GM12891 (cell line): ENCODE results near the gene KIF23.

ENCODE experiments used
- DNase-seq: peaks from one replicate; pipeline ENCODE4 v3.0.0; 2011; ENCODE audit warnings: low spot score; ENCODE audit not compliant: insufficient read length
- FAIRE-seq: peaks from 2 replicates; lab custom pipeline; 2011; peaks lifted over from hg19 to GRCh38; lab: Jason Lieb, UNC
- PAX5 ChIP-seq: IDR thresholded peaks from 2 replicates; pipeline ENCODE4 v1.6.1; 2011; ENCODE audit warnings: low read length, moderate library complexity, mild to moderate bottlenecking; ENCODE audit not compliant: insufficient read depth, severe bottlenecking
- POLR2A ChIP-seq: IDR thresholded peaks from 2 replicates; pipeline ENCODE4 v1.6.1; 2011; ENCODE audit warnings: low read depth, low read length, control low read depth
- POLR2AphosphoS5 ChIP-seq: IDR thresholded peaks from 2 replicates; pipeline ENCODE4 v1.6.1; 2011; ENCODE audit warnings: low read depth, low read length, control low read depth
- POU2F2 ChIP-seq: IDR thresholded peaks from 2 replicates; pipeline ENCODE4 v1.6.1; 2011; ENCODE audit warnings: low read depth, mild to moderate bottlenecking, control low read depth, low read length, moderate library complexity
- SPI1 ChIP-seq: IDR thresholded peaks from 2 replicates; pipeline ENCODE4 v1.6.1; 2011; ENCODE audit warnings: low read depth, low read length, control low read depth
- TAF1 ChIP-seq: IDR thresholded peaks from 2 replicates; pipeline ENCODE4 v1.6.1; 2011; ENCODE audit warnings: low read depth, low read length, control low read depth

KIF23 gene

DNA sequence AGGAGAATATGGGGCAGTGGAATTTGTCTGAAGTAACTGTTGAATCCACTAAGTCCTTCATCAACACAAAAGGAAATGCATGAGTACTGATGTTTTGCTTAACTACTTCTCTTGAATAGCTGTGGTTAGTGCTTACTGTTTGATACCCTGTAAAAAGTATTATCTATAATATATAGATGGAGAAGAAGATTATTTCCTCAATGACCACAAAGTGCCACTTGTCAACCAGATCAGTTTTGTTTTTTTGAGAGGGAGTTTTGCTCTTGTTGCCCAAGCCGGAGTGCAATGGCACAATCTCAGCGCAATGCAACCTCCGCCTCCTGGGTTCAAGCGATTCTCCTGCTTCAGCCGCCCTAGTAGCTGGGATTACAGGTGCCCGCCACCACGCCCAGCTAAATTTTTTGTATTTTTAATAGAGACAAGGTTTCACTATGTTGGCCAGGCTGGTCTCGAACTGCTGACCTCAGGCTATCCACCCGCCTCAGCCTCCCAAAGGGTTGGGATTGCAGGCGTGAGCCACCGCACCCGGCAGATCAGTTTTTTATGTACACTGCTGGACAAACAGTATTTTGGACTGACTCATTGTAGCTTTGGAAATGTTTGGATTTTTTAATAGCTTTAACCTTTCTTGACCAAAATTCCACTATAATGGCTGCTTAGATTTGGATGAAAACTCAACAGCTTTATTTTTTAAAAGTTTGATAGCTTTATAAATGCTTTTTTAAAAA, 37.0 kb downstream of the KIF23 start:
- DNase-seq = no peak
- FAIRE-seq = no peak
- TF ChIP-seq POLR2AphosphoS5 (no peak), TAF1 (no peak), POLR2A (no peak), SPI1 (no peak), PAX5 (no peak), POU2F2 (no peak)

GRCh38 chr15:69451951-69452691, 38.0 kb downstream of the KIF23 start:
- no peak for TF ChIP-seq PAX5
- TF ChIP-seq POLR2A = no peak
- no peak for TF ChIP-seq POLR2AphosphoS5
- TF ChIP-seq POU2F2 = no peak
- TF ChIP-seq TAF1 = no peak
- TF ChIP-seq SPI1 = no peak
- FAIRE-seq = no peak
- DNase-seq = no peak

GRCh38 chr15:69452692-69453521, 38.8 kb downstream of the KIF23 start, which contains the start of gene RPLP1:
Gene RPLP1, plus strand, starts transcription at chr15:69452818. Its CDS starts 131 bp downstream, at chr15:69452949.
- peak; percentile 75 for DNase-seq
- peak; percentile 83 for FAIRE-seq
- TF ChIP-seq SPI1 = 0 out of 2 replicates have a peak, but pooled peaks have one; percentile 1
- TF ChIP-seq POLR2AphosphoS5 = peak; percentile 99
- TF ChIP-seq POU2F2 = peak; percentile 92
- TF ChIP-seq POLR2A = peak; percentile 99
- peak; percentile 100 for TF ChIP-seq TAF1
- peak; percentile 12 for TF ChIP-seq PAX5

DNA sequence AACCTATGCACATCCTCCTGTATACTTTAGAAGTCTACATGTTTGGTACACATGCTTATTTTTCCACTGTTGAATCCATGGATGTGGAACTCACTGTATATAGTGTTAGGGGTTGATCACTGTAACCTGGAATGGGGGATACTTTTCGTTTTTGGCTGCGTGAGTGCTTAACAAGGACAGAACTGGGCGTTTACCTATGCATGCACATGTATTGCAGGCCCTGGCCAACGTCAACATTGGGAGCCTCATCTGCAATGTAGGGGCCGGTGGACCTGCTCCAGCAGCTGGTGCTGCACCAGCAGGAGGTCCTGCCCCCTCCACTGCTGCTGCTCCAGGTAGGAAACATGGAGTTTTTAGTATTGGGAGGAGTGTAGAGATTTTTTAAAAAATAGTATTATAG, 40.8 kb downstream of the KIF23 start:
- DNase-seq = no peak
- TF ChIP-seq TAF1 (no peak), POU2F2 (no peak), SPI1 (no peak)
- no peak for FAIRE-seq

DNA sequence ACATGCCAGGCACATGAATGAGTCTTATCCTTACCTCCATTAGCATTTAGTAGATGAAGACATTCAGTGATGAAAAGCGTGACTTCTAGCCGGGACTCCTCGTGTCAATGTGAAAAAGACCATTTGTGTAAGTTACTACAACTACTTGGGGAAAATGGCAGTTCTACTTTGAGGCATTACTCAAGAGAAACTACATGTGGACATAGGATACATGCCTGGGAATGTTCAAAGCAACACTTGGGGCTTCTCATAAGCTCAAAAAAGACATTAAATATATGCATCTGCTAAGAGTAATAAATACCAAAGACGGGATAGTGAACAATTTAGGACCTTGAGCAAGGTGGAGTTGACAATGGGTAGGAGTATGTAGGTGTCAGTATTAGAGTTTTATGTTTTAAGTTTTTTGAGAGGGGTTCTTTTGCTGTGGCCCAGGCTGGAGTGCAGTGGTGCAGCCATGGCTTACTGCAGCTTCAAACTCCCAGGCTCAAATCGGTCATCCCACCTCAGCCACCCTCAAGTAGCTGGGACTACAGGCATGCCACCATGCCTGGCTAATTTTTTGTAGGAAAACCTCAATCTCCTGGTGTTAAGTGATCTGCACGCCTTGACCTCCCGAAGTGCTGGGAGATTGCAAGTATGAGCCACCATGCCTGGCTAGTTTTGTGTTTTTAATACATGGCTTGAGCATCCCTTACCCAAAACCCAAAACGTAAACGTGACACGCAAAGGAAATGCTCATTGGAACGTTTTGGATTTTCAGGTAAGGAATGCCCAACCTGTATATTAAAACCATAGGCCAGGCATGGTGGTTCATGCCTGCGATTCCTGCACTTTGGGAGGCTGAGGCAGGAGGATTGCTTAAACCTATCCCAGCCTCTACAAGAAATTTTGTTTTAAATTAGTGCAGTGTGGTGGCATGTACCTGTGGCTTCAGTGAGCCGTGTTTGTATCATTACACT, 42.3 kb downstream of the KIF23 start:
- no peak for TF ChIP-seq SPI1
- no peak for TF ChIP-seq TAF1
- peak; percentile 57; the same call in 1 of the 2 replicates for TF ChIP-seq POLR2A
- TF ChIP-seq POLR2AphosphoS5 = peak; percentile 74
- TF ChIP-seq PAX5 = no peak
- 0 out of 2 replicates have a peak, but pooled peaks have one; percentile 8 for TF ChIP-seq POU2F2
- DNase-seq = no peak
- FAIRE-seq = no peak

DNA sequence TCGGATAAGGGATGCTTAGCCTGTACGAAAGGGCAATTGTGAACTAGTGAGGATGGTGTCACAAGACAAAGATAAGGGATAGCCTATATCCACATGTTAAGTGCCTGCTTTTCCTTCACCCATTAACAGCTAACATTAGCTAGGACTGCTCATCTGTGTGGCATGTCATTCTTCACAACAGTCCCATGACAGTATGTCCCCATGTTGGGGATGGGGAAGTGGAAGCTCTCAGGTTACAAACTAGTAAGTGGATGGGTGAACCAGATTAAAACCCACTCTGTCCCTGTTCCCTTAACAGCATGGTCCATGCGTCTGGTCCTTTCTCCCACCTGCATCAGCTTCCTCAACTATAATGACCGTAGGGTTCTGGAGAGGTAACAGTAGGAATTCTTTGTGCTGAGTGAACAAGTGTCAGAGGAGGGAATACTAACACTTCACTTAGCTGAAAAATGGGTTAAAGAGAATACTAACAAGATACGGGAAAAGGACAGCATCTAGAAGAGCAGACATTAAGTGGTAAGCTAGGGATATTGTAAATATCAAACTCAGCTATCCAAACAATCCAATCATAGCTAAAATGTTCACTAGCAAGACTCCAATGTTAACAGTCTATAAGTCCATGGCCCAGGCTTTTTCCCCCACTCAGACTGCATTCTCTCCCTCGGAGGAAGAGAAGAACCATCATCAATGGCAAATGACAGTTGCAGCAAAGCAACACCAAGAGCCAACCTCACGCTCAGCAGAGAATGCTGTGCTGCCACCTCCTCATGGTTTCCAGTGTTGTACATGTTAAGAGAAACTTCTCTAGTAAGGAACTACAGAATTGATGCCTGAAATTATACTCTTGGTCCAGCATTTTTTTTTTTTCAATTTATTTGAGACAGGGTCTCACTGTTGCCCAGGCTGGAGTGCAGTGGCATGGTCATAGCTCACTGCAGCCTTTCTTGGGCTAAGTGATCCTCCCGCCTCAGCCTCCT, 43.4 kb downstream of the KIF23 start:
- DNase-seq = no peak
- no peak for FAIRE-seq
- 0 out of 2 replicates have a peak, but pooled peaks have one; percentile 22 for TF ChIP-seq POU2F2
- peak; percentile 28; the same call in 1 of the 2 replicates for TF ChIP-seq SPI1
- peak; percentile 80 for TF ChIP-seq POLR2A
- no peak for TF ChIP-seq TAF1
- TF ChIP-seq POLR2AphosphoS5 = peak; percentile 85
- TF ChIP-seq PAX5 = no peak

DNA sequence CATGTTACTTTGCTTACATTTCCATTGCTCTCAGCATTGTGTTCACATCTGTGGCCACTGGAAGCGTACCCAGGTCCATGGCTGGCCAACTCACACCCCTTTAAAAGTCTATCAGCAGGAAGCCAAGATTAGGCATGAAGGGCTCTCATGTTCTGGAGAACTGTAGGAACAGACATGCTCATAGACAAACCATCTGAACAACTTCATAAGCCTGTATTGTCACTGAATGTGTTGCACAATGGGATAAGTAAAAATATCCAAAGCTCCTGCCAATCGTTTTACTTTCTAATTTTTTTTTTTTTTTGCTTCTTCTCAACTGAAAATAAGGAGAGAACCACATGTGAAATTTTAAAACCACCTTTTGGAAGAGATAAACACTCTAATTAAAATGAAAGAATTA, 44.9 kb downstream of the KIF23 start:
- FAIRE-seq (no peak), DNase-seq (no peak)
- TF ChIP-seq POU2F2 (no peak), SPI1 (no peak), PAX5 (no peak), POLR2A (no peak)

DNA sequence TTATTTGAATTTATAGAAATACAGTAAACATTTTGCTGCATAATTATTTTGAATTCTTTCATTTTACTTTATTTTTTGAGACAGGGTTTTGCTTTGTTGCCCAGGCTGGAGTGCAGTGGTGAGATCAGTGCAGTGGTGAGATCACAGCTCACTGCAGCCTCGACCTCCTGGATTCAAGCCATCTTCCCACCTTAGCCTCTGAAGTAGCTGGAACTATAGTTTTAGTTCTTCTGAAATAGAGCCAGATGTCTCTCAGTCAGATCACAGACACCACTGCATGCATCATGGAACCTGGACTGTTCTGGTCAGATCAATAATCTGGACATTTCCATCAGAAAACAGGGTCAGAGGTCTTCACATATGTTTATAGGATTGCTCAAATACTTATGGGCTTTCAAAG, 46.3 kb downstream of the KIF23 start:
- no peak for FAIRE-seq
- DNase-seq = no peak
- TF ChIP-seq SPI1 = no peak
- TF ChIP-seq POLR2A = no peak
- TF ChIP-seq POU2F2 = no peak
- no peak for TF ChIP-seq PAX5
